Adipose tissue (tissue), 3 donors: ENCODE data around the gene SDC4. TPM values are rescaled to one million over a fixed set of nuclear protein-coding genes. Genes with fewer than 3 reads are reported as not detected.

Experiments used
- H3K27ac ChIP-seq: one replicate; pipeline ENCODE4 v1.5.1; 2013; ENCODE audit warnings: low read depth, low read length
- WGBS, 3 donors: extraction: QIAGEN DNeasy Blood & Tissue Kit; methylation state at CpG; one replicate each; pipeline ENCODE4 v1.1.7; 2013; 5-methylcytosine and 5-hydroxymethylcytosine counted together
- polyA plus RNA-seq, 3 donors: library from polyadenylated mRNA; stranded (reverse); fragments of 200-250 nt; gene quantifications; one replicate each; pipeline ENCODE4 v1.2.3, GENCODE V29; 2013
- donor health status: healthy with polysubstance abuse.
- donor health status: Bipolar disorder and iron deficiency.
- donor health status: healthy.

The SDC4 gene, protein sequence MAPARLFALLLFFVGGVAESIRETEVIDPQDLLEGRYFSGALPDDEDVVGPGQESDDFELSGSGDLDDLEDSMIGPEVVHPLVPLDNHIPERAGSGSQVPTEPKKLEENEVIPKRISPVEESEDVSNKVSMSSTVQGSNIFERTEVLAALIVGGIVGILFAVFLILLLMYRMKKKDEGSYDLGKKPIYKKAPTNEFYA
- 100 to 1,000 TPM in 1 of 3 donors, 10 to 100 TPM in 2; 25.0 to 105 (median 51.1) TPM for polyA plus RNA-seq

- no peak within 1 kb of the TSS for H3K27ac ChIP-seq
- 2% methylated on average over 53 to 77 of the region's 77 CpGs for WGBS, 3 donors
Observed at GRCh38 chr20:45347936-45348778, at the start of gene SDC4. Gene SDC4, minus strand, starts transcription at chr20:45348424. Its CDS starts 40 bp downstream, at chr20:45348384.

- no peak overlapping the region for H3K27ac ChIP-seq
- 82 to 95% (median 87%) methylated on average over 7 of the region's 7 CpGs for WGBS, 3 donors
Observed at GRCh38 chr20:45395114-45395415, 46.8 kb upstream of the SDC4 start.

GRCh38 chr20:45394221-45395113, 46.2 kb upstream of the SDC4 start:
- 80 to 88% (median 84%) methylated on average over 21 of the region's 21 CpGs for WGBS, 3 donors
- H3K27ac ChIP-seq = no peak overlapping the region

- 83 to 87% (median 85%) methylated on average over 3 of the region's 3 CpGs for WGBS, 3 donors
- no peak overlapping the region for H3K27ac ChIP-seq
Observed at GRCh38 chr20:45392733-45393132, 44.5 kb upstream of the SDC4 start.

DNA sequence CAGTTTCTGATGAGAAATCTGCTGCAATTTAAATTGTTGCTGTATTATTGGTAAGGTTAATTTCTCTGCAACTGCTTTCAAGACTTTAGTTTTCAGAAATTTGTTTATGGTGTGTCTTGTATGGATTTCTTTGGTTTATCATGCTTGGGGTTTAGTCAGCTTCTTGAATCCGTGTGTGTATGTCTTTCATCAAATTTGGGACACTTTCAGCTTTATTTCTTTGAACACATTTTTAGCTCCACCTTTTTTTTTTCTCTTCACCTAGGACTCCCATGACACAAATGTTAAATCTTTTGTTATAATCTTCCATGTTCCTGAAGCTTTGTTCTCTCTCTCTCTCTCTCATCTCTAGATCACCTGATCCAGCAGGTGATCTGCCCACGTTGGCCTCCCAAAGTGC, 43.3 kb upstream of the SDC4 start:
- 74 to 83% (median 77%) methylated on average over 2 of the region's 2 CpGs for WGBS, 3 donors
- H3K27ac ChIP-seq = no peak overlapping the region

GRCh38 chr20:45390931-45391330, 42.7 kb upstream of the SDC4 start:
- WGBS, 3 donors = 95 to 97% (median 96%) methylated on average over 2 of the region's 2 CpGs
- H3K27ac ChIP-seq = no peak overlapping the region

DNA sequence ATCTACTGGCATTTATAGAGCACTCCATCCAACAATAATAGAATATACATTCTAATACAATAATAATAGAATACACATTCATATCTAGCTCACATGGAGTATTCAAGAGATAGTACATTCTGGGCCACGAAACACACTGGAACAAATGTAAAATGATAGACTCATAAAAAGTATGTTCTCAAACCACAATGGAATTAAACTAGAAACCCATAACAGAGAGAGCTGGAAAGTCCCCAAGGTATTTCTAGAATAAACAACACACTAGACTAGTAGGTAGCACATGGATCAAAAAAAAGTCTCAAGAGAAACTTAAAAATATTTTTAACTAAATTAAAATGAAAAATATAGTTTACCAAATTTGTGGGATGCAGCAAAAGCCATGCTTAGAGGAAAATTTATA, 39.0 kb upstream of the SDC4 start:
- 93 to 95% (median 93%) methylated on average over 1 of the region's 1 CpG for whole genome bisulfite sequencing, 3 donors

DNA sequence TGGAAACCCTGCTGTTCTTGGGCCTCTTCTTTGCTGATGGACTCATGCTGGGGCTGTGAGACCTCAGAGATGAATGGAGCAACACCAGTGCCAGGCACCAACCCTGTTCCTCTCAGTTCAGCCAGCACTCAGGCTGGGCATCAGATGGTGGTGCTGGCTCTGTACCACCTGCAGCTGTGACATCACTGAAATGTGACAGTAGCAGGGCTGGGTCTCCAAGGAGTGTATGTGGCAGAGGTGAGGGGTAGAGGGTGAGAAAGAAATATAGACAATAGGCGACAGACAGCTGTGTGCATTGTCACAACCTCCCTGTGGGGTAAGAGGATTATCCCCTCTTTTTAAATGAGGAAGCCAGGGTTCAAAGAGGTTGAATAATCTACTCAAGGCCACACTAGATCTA, 30.0 kb upstream of the SDC4 start, which contains the start of gene TP53TG5:
Gene TP53TG5, minus strand, starts transcription at position 135 of the 400 bp plus-strand sequence. Its CDS starts 89 bp downstream, at position 46.
- 82 to 100% (median 87%) methylated on average over 1 of the region's 1 CpG for WGBS, 3 donors
- H3K27ac ChIP-seq = no peak within 1 kb of the TSS

More for the DNA sequence above, 39.0 kb upstream of the SDC4 start:
- no peak overlapping the region for H3K27ac ChIP-seq

GRCh38 chr20:45377269-45377668, 29.0 kb upstream of the SDC4 start:
- no peak overlapping the region for H3K27ac ChIP-seq
- WGBS, 3 donors = 81 to 89% (median 82%) methylated on average over 11 of the region's 11 CpGs

DNA sequence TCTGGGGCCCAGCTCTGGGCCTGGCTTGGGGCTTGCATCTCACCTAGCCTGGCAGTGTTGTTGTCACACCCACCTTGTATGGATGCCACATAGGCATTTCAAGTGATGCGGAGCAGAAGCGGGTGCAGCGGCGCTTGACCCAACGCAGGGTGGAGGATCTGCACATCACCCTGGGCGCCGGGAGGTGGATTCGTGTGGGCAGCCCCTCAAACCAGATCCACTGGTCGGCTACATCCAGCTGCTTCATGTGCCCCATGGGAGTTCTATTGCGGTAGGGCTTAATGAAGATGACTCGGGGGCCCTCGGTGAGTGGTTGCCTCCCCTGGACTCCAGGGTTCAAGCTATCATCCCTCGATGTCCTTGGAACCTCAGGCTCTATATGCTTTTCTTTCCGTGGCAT, 26.7 kb upstream of the SDC4 start:
- WGBS, 3 donors = 92 to 97% (median 95%) methylated on average over 14 of the region's 14 CpGs
- H3K27ac ChIP-seq = no peak overlapping the region

DNA sequence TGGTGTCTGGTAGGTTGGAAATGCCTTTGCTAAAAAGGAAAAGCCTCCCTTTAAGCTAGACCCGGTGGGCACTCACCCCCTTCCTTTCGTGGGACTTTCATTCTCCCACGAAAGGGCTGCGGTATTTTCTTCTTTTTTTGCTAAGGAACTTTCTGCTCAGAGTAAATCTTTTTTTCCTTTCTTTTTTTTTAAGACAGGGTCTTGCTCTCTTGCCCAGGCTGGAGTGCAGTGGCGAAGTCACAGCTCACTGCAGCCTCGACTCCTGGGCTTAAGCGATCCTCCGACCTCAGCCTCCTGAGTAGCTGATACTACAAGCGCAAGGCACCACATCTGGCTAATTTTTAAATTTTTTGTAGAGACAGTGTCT, 25.9 kb upstream of the SDC4 start:
- 55 to 58% (median 57%) methylated on average over 9 of the region's 9 CpGs for WGBS, 3 donors
- no peak overlapping the region for H3K27ac ChIP-seq

DNA sequence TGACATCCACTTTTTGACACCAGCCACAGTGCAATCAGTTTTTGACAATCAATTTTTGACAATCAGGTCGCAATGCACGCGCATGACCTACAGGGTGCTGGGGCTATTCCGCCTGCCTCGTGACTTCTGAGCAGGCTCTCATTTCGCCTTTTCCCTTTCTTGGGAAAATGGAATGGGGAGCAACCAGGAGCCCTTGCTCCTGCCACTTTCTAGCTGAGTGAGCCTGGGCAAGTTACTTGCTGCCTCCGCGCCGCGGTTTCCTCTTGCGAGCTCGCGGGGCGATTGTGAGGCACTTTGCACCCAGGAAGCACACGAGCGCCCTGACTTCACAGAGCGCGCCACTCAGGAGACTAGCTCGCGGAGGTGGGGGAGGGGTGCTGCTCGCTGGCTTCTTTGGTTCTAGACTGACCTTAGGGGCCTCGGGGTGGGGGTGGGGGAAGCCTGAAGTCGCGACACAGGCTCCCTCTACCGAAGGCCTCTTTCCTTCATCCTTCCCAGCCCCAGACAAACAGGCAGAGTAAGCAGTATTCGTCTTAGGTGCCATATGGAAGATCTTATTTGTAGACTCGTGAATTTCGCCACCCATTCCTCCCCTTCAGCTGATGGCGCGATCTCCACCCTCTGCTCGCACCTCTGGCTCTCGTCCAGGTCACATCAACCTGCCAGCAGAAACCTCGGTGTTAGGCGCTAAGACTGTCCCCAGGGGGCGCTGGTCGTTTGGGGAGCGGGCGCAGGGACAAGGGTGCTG, 25.3 kb upstream of the SDC4 start:
- WGBS, 3 donors = 2 to 6% (median 3%) methylated on average over 38 of the region's 38 CpGs
- no peak overlapping the region for H3K27ac ChIP-seq

DNA sequence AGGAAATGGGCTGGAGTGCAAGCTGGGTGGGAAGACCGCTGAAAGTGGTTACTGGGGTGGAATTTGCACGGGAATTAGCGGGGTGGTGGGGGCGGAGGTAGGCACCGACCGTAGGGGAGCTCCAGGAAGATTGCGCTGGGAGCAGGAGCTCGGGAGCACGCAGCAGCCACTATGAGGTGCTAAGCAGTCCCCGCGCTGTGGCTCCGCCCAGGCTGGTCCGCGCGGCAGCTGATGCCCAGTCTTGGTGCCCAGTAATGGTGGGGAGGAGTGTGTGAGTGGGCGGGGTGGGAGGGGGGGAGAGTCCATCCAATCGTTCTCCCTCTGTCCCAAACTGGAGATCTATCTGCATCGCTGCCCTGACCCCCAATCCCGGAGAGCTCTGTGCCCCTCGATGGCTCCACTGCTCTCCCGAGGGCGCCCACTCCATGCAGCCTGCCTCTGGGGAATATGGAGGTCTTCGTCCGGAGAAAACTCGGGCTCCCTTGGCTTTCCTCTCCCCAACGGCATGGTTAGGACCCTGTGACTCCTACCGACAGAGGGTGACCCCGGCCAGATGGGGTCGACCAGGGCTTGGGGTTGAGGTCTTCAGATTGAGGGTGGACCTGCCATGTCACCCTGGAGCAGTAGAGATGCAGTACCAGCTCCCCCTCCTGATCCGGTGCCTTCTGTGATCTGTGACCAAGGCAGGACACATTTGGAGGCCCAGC, 24.6 kb upstream of the SDC4 start:
- H3K27ac ChIP-seq = no peak overlapping the region
- 37 to 43% (median 40%) methylated on average over 30 of the region's 30 CpGs for WGBS, 3 donors

- 88 to 94% (median 93%) methylated on average over 10 of the region's 10 CpGs for WGBS, 3 donors
- no peak overlapping the region for H3K27ac ChIP-seq
Observed at GRCh38 chr20:45372241-45372640, 24.0 kb upstream of the SDC4 start.

- WGBS, 3 donors = 80 to 92% (median 84%) methylated on average over 3 of the region's 3 CpGs
- H3K27ac ChIP-seq = no peak overlapping the region
Observed at GRCh38 chr20:45370571-45371160, 22.4 kb upstream of the SDC4 start.

GRCh38 chr20:45368221-45368980, 20.2 kb upstream of the SDC4 start:
- no peak overlapping the region for H3K27ac ChIP-seq
- WGBS, 3 donors = 54 to 75% (median 57%) methylated on average over 6 of the region's 6 CpGs

DNA sequence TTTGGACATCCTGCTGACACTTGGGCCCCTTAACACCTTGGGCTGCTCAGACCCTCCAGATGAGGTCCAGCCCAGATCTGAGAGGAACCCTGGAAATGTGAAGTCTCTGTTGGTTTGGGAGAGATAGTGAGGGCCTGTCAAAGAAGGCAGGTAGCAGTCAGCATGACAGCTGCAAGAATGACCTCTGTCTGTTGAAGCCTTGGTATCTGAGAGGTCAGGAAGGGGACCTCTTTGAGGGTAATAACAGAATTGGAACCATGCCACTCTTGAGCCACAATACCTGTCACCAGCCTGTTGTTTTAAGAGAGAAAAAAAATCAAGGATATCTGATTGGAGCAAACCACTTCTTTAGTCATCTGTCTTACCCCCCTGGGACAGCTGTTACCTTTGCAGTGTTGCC, 18.9 kb upstream of the SDC4 start:
- H3K27ac ChIP-seq = no peak overlapping the region
